HL-60 (cell line): Measurements from ENCODE around the gene MAN2A1.

Experiments used
- DNase-seq, 2 experiments: peaks; one replicate each; pipeline ENCODE4 v3.0.0-alpha.2; 2010 to 2020; ENCODE audit warnings: low read depth in 1 of 2, low spot score in 1 of 2
- H3K27ac ChIP-seq: fragments of 250-450 bp; sonication (Bioruptor Pico); replicated peaks from 2 replicates; pipeline ENCODE4 v1.5.1; 2020; ENCODE audit warnings: mild to moderate bottlenecking, moderate library complexity
- H3K27me3 ChIP-seq: fragments of 250-450 bp; sonication (Bioruptor Pico); 2 replicates; pipeline ENCODE4 v1.5.1; 2021; ENCODE audit warnings: mild to moderate bottlenecking, moderate library complexity; ENCODE audit not compliant: insufficient read depth, poor library complexity, severe bottlenecking
- H3K4me3 ChIP-seq: replicated peaks from 2 replicates; pipeline ENCODE4 v1.5.1; 2011; ENCODE audit warnings: mild to moderate bottlenecking, control low read depth, low read length; ENCODE audit not compliant: insufficient read depth
- CTCF ChIP-seq: IDR thresholded peaks from one replicate; pipeline ENCODE4 v1.5.1; 2011; ENCODE audit warnings: low read length, control low read depth, inconsistent platforms; ENCODE audit not compliant: insufficient read depth
- GABPA ChIP-seq: IDR thresholded peaks from 2 replicates; pipeline ENCODE4 v1.6.1; 2012; ENCODE audit warnings: low read depth
- POLR2AphosphoS5 ChIP-seq: IDR thresholded peaks from 2 replicates; pipeline ENCODE4 v1.6.1; 2012; ENCODE audit warnings: low read depth
- REST ChIP-seq: IDR thresholded peaks from 2 replicates; pipeline ENCODE4 v1.6.1; 2012; ENCODE audit warnings: low read depth; ENCODE audit not compliant: insufficient replicate concordance
- SPI1 ChIP-seq: IDR thresholded peaks from 2 replicates; pipeline ENCODE4 v1.6.1; 2012; ENCODE audit warnings: low read depth, mild to moderate bottlenecking, borderline replicate concordance

The MAN2A1 gene

GRCh38 chr5:109786206-109786855 is 96.6 kb downstream of the MAN2A1 start:
- TF ChIP-seq GABPA (no peak), REST (no peak), CTCF (no peak), SPI1 (no peak), POLR2AphosphoS5 (no peak)
- Histone ChIP-seq H3K27ac (no peak overlapping the region), H3K27me3 (no peaks in the 10 kb centered on the region), H3K4me3 (no peak overlapping the region)
- DNase-seq = no peak

- DNase-seq = no peak
- TF ChIP-seq REST = no peak
- no peak for TF ChIP-seq SPI1
- no peak for TF ChIP-seq POLR2AphosphoS5
- no peak for TF ChIP-seq GABPA
- no peak for TF ChIP-seq CTCF
- Histone ChIP-seq H3K27me3 (no peaks in the 10 kb centered on the region), H3K27ac (no peak overlapping the region), H3K4me3 (no peak overlapping the region)
Observed at GRCh38 chr5:109788596-109788995, 98.9 kb downstream of the MAN2A1 start.

GRCh38 chr5:109792613-109793012 is 102.9 kb downstream of the MAN2A1 start:
- no peak for DNase-seq
- H3K4me3 ChIP-seq = no peak overlapping the region
- H3K27ac ChIP-seq = no peak overlapping the region
- H3K27me3 ChIP-seq = no peaks in the 10 kb centered on the region
- TF ChIP-seq SPI1 (no peak), GABPA (no peak), POLR2AphosphoS5 (no peak), CTCF (no peak), REST (no peak)
